Nephron progenitor cell (in vitro differentiated cells): ENCODE measurements around the gene KIF26B.

ENCODE experiments used
- DNase-seq: peaks from one replicate; pipeline ENCODE4 v3.0.0; 2021
- H3K27ac Mint-ChIP-seq: 2 replicates; pipeline ENCODE4 v1.8.0; 2021; ENCODE audit warnings: mild to moderate bottlenecking, moderate library complexity, mixed read lengths
- H3K27me3 Mint-ChIP-seq: 2 replicates; pipeline ENCODE4 v1.8.0; 2021; ENCODE audit warnings: mild to moderate bottlenecking, low read depth, mixed read lengths; ENCODE audit not compliant: poor library complexity
- H3K36me3 Mint-ChIP-seq: 2 replicates; pipeline ENCODE4 v1.8.0; 2021; ENCODE audit warnings: low read depth, mixed read lengths
- H3K4me1 Mint-ChIP-seq: 2 replicates; pipeline ENCODE4 v1.8.0; 2021; ENCODE audit warnings: mixed read lengths
- H3K4me3 Mint-ChIP-seq: 2 replicates; pipeline ENCODE4 v1.8.0; 2021; ENCODE audit warnings: mild to moderate bottlenecking, moderate library complexity, mixed read lengths
- H3K9me3 Mint-ChIP-seq: 2 replicates; pipeline ENCODE4 v1.8.0; 2021; ENCODE audit warnings: mild to moderate bottlenecking, moderate library complexity, mixed read lengths
- CTCF ChIP-seq: fragments of 200-600 bp; sonication (generic); IDR thresholded peaks from 2 replicates; pipeline ENCODE4 v1.5.0; 2021; ENCODE audit warnings: antibody characterized with exemption

Gene KIF26B

GRCh38 chr1:245483247-245483646, 328.5 kb downstream of the KIF26B start:
- Mint-ChIP-seq H3K36me3 (peaks cover 11% of the 10 kb centered on the region), H3K9me3 (no peaks in the 10 kb centered on the region), H3K4me3 (no peak overlapping the region), H3K27me3 (peaks cover 4% of the 10 kb centered on the region), H3K4me1 (peaks cover 40% of the 10 kb centered on the region), H3K27ac (no peak overlapping the region)
- no peak for TF ChIP-seq CTCF
- DNase-seq, result no peak

DNA sequence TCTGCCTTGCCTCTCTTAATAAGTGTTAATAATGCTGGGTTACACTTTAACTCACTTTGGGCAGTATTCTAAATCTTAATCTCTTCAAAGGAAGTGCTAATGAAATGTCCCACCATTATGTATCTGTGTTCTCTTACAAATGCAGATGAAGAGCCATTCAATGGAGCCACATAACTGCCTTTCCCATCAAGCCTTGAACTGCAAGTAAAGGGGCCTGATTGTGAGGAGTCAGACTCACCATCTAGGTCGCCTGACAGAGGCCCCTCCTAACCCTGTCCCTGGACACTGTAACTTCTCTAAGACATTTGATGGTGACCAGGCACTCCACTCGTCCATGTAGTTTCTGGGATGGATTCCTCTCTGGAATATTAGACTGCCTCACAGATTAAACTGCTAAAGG, 329.4 kb downstream of the KIF26B start:
- DNase-seq, result no peak
- Mint-ChIP-seq H3K9me3 (no peaks in the 10 kb centered on the region), H3K36me3 (peaks cover 15% of the 10 kb centered on the region), H3K27me3 (no peaks in the 10 kb centered on the region), H3K27ac (peak overlapping the region; percentile 36), H3K4me1 (peaks cover 40% of the 10 kb centered on the region), H3K4me3 (no peak overlapping the region)
- no peak for TF ChIP-seq CTCF

DNA sequence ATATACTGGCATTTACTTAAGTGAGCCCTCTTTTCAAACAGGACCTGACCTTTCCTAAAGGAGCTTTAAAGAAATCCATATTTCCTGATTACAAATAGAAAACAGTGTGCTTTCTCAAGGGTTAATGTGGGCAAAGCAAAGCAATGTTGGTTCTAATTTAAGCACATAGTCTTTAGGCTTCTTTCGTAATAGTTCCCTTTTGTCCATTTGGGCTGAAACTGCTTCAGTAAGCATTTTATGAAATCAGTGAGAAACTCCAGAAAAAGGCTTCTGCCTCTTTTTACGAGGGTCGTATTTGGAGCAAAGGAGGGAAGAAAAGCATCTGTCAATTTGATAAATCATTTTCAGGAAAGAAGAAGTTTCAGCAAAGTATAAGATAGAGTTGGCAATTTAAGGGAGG, 331.2 kb downstream of the KIF26B start:
- no peak for TF ChIP-seq CTCF
- Mint-ChIP-seq H3K4me1 (peaks cover 44% of the 10 kb centered on the region), H3K9me3 (peaks cover 11% of the 10 kb centered on the region), H3K36me3 (peaks cover 33% of the 10 kb centered on the region), H3K27me3 (no peaks in the 10 kb centered on the region), H3K27ac (no peak overlapping the region), H3K4me3 (no peak overlapping the region)
- DNase-seq, result no peak

GRCh38 chr1:245486775-245487470, 332.1 kb downstream of the KIF26B start:
- no peaks in the 10 kb centered on the region for H3K27me3 Mint-ChIP-seq
- peaks cover 42% of the 10 kb centered on the region for H3K36me3 Mint-ChIP-seq
- no peak for TF ChIP-seq CTCF
- DNase-seq, result no peak
- no peak overlapping the region for H3K4me3 Mint-ChIP-seq
- peaks cover 35% of the 10 kb centered on the region for H3K4me1 Mint-ChIP-seq
- peaks cover 17% of the 10 kb centered on the region for H3K9me3 Mint-ChIP-seq
- no peak overlapping the region for H3K27ac Mint-ChIP-seq

GRCh38 chr1:245488346-245489129, 333.8 kb downstream of the KIF26B start:
- TF ChIP-seq CTCF, result no peak
- no peak overlapping the region for H3K27ac Mint-ChIP-seq
- H3K36me3 Mint-ChIP-seq, result peaks cover 48% of the 10 kb centered on the region
- DNase-seq, result no peak
- no peaks in the 10 kb centered on the region for H3K27me3 Mint-ChIP-seq
- peaks cover 24% of the 10 kb centered on the region for H3K9me3 Mint-ChIP-seq
- peaks cover 21% of the 10 kb centered on the region for H3K4me1 Mint-ChIP-seq
- no peak overlapping the region for H3K4me3 Mint-ChIP-seq
